GM18868 (cell line): ENCODE results near the gene DDX31.
"Not testable (repeated sequence)": the region's sequence is repeated elsewhere in the genome, so short reads cannot be mapped to it uniquely, and the experiment has no call there.

ENCODE experiments used
- ATAC-seq: cut with Tn5 transposase; IDR thresholded peaks from one replicate; pipeline ENCODE4 v1.9.1; 2021; ENCODE audit warnings: mild to moderate bottlenecking, moderate library complexity; ENCODE audit not compliant: unreplicated experiment

DDX31 gene

DNA sequence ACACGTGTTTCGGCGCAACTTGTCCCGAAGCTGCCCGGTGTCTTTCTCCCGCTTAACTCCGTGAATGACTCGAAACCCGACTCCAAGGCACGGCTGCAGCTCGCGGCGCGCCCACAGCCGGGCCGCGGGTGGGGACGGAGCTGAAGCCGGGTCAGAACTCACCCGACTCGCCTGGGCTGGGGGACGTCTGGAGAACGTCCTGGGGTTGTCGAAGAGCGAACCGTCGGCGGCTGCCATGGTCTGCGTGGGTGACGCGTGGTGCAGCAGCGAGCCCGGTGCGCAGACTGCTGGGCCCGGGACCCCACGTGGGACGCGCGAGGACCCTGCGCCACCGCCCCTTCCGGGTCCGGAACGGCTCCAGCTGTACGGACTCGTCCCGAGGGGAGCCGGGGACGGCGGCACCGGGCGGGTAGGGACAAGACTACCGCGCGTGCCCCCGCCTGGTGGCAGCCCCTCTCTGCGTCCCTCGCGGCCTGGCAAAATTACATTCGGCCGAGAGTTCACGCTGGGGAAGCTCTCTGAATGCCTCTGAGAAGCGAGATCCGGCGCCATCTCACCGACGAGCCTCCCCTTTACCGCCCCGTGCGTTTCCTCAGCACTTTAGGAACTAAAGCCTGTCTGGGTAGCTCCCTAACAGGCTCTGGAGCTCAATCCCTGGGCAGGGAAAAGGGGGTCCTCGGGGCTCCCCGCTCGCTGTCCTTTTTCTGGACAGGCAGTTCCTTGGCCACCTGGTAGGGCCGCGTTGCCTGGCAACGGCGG lies at the start of gene DDX31:
Gene DDX31 (minus strand): TSS at position 286 of the 759 bp plus-strand sequence. CDS start 49 bp downstream, at position 237.
- ATAC-seq, result peak; percentile 79

DNA sequence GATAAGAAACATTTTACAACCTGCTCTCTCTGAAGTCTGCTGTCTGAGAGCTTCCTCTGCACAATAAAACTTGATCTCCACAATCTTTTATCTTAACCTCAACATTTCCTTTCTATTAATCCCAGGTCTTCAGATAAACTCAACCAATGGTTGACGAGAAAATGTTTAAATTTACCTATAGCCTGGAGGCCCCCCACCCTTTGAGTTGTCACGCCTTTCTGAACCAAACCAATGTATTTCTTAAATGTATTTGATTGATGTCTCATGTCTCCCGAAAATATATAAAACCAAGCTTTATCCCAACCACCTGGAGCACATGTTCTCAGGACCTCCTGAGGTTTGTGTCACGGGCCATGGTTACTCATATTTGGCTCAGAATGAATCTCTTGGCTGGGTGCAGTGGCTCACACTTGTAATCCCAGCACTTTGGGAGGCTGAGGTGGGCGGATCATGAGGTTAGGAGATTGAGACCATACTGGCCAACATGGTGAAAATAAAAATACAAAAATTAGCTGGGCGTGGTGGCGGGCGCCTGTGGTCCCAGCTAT lies 48.7 kb upstream of the DDX31 start:
- ATAC-seq, result not testable (repeated sequence)

DNA sequence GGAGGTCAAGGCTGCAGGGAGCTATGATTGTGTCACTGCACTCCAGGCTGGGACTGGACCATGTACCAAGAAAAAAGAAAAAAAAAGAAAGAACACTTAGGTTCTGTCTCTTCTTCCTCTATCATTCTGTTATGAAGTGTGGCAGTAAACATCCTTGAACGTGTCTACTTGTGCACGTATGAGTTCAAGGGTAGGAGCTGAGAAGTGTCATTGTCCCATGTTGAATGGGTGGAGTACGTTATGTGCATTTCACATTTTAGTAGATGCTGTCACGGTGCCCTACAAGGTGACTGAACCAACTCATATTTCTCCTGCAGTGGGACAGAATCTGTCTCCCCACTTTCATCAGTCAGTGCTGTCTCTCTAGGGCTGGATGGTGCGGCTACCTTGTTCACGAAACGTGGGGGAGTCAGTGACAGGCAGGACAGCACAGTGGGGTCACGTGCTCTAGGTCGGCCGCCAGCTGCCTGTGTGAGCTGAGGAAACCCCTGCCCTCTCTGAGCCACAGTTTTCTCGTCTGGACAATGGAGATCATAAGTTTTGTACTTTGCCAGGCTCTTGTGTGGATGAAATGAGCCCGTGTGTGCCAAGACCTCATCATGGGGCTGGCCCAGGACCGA lies 47.7 kb upstream of the DDX31 start:
- ATAC-seq, result no peak

DNA sequence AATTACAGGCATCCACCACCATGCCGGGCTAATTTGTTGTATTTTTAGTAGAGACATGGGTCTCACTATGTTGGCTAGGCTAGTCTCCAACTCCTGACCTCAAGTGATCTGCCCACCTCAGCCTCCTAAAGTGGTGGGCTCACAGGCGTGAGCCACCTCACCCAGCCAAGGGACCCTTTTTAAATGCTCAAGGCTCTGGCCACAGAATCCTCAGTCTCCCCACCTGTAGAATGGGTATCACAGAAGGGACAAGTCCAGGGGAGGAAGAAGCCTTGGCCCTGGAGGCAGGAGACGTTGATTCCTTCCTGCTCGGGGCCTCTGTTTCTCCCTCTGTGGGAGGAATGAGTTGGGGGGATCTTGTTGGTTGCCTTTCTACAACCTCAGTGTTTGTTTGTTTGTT lies 46.2 kb upstream of the DDX31 start:
- no peak for ATAC-seq

DNA sequence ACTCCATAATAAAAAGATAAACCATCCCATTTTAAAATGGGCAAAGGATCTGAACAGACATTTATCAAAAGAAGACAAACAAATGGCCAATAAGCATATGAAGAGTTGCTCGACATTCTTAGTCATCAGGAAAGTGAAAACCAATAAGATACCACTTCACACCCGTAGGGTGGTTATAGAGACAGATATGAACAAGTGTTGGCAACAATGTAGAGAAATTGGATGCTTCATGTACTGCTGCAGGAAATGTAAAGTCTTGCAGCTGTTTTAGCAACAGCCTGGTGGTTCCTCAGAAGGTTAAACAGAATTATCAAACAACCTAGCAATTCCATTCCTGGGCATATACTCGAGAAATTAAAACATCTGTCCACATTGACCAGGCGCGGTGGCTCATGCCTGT lies 43.0 kb upstream of the DDX31 start:
- no peak for ATAC-seq

DNA sequence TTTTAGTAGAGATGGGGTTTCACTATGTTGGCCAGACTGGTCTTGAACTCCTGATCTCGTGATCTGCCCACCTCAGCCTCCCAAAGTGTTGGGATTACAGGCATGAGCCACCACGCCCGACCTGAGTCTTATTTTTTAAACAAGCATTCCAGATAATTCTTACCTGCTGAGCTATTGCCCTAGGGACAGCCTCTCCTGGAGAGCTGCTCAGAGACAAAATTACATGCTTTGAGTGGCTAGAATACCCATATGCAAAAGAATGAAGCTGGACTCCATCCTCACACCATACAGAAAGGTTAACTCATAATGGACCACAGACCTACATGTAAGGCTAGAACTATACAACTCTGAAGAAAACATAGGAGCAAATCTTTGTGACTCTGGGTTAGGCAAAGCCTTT lies 42.1 kb upstream of the DDX31 start:
- ATAC-seq, result no peak

DNA sequence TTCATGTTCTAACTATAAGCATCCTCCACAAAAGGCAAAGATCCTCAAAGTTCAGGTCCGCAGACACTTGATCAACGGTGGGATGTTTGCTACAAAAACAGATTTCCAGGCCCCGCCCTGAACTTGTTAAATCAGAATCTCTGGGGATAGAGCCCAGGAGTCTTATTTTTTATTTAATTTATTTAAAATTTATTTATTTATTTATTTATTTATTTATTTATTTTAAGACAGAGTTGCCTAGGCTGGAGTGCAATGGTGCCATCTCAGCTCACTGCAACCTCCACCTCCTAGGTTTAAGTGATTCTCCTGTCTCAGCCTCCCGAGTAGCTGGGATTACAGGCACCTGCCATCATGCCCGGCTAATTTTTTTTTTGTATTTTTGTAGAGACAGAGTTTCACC lies 41.4 kb upstream of the DDX31 start:
- ATAC-seq, result not testable (repeated sequence)

DNA sequence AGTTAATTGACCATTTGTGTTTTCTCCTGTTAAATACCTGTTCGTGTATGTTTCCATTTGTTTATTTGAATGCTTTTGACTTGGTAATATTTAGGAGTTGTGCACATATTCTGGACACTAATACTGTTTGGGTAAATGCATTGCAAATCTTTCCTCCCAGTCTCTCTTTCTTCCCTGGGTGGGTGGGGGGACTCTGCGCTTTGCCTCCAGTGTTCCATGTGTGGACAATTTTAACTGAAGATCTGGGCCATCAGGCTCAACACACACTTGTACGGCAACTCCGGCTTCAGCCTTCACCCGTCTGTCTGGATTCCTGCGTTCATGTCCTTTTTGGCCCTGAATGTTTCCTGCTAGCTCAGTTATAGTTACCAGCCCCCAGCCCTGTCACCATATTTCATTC lies 40.5 kb upstream of the DDX31 start:
- no peak for ATAC-seq

DNA sequence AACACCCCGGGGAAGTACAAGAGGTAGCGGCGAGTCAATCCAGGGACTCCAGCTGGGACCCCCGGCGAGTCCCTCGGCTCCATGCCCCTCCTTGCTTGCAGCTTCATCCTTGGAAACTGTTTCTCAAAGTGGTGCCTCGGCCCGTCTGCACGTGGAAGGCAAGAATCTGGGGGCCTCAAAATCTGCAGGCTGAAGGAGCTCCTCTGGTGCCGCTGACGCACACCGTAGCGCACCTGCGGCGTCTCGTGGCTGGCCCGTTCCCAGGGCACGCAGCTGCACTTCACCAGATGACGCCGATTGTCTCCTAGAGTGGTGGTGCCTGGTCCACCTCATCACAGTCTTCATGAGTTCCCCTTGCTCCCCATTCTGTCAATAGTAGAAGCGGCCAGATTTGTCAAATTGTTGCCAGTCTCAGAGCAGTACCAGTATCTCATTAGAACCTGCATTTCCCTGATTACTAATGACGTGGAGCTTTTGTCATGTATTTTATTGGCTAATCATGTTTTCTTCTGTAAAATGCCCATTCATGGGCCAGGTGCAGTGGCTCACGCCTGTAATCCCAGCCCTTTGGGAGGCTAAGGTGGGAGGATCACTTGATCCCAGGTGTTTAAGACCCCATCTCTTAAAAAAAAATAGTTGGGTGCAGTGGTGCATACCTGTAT lies 39.1 kb upstream of the DDX31 start:
- no peak for ATAC-seq

DNA sequence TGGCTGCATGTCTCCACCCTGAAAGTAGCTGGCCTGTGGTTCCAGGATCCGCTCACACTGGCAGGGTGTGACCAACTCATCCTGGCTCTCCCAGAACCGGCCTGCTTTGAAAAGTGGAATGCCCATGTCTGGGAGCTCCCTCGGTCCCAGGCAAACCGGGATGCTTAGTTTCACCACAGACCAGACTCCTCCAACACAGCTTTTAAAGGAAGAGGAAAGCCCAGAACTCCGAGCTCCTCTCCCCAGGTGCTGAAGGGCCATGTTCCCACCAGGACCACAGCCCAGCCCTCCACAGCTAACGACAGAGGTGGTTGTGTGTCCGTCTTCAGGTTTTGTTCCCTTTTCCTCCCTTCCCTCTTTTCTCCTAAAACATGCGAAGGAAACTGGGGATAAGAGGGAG lies 38.5 kb upstream of the DDX31 start:
- no peak for ATAC-seq

DNA sequence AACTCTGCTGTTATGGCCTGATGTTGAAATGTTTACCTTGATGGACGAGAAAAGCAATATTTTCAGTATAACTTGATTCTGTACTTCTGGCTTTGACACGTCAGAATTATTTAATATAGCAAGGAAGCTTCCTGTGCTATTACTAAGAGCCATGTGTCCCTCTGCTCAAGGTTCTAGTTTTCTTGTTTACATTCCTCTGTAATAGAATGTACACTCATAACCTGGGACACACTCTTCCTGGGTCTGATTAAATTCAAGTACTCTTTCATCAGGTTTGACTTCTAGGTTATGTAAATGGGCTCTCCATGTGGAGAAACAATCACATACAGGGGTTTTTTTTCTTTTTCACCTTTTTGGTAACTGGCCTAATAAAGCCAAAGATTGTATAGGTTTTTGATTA lies 33.6 kb upstream of the DDX31 start:
- ATAC-seq, result no peak

DNA sequence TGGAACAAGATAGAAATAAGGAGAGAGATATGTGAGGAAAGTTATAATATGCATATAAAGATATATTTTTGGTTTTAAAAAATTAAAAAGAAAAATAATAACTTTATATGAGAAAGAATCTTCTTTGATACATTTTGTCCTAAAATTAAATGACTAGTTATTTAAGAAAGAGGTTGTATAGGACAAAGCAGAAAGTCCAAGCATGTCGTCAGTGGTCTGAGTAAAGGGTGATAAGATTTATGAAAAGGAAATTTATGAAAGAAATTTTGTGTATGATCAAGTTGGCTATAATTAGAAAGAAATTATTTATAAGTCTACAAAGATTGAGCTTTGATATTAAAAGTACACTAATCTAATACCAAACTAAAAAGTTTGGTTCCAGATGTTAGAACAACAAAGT lies 32.5 kb upstream of the DDX31 start:
- no peak for ATAC-seq

DNA sequence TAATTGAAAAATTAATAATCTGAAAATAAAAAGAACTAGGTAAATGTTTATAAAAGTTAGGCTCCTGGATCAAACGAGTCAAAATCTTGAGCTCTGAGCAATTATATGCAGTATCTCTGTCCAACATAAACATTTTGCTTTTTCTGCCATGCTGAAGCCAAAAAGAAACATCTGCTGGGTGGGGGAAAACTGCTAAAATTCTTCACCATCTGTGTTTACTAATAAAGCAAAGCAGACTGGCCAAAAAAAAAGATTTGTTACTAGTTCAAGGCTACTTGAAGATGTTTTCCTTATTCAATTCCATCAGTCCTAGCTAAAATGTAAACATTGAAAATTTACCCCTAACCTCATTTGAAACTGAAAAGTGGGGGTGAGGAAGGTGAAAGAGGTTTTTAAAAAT lies 30.2 kb upstream of the DDX31 start:
- no peak for ATAC-seq

DNA sequence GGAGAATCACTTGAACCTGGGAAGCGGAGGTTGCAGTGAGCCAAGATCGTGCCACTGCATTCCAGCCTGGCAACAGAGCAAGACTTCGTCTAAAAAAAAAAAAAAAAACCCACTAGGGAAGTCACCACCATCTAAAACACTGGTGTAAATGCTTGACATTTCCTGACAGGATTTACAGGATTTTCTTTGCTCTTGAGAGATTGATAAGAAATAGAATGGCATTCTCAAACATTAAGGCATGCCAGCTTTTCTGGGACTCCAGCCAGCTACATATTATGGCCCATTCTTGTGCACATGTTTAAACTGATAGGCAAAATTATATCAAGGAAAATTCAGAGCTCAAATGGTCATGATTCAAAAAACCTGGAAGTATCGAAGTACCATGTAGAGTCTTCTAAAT lies 29.2 kb upstream of the DDX31 start:
- no peak for ATAC-seq

DNA sequence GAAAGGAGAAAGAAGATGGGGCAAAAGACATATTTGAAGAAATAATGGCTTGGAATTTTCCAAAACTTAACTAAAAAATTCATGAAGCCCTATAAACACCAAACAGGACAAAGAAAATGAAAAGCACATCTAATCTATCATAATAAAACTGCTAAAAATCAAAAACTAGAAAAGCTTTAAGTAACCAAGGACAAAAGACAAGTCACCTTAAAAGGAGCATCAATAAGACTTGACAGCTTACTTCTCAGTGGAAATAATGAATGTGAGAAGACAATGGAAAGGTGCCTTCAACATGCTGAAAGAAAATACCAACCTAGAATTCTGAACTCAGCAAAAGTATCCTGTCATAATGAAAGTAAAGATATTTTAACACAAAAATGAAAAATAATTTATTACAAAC lies 27.4 kb upstream of the DDX31 start:
- ATAC-seq, result no peak

DNA sequence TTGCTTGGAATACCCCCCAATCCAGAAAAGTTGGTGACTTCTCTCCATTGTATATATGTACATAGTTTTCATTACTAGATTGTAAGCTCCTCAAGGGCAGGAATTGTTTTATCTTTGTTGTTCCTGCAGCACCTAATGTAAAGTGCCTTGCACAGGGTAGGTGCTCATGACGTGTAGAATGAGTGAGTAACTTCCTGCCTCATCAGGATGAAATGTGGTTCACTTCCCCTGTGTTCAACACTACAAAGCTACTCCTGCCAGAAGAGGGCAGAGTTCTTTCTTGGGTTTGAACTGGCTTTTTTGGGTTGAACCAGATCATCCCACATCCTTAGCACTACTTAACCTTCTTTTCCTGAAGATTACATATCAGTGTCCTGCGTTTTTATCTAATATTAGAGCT lies 24.4 kb upstream of the DDX31 start:
- no peak for ATAC-seq

DNA sequence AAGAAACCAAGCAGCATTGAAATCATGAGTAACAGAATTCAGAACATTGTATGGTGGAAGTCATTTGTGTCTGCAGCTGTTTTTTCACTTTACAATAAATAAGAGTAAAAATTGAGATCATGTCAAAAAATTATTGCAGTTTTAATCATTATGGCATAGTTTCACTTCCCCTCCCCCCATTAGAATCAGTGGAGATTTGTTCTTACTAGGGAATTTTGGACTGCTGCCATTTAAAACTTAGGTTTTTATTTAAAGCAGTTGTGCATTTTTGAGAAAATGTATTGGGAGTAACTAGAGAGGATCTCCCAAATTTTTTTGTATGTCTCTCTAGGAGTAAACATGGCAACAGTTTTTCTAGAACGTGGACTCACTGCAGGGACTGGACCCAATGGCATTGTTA lies 20.9 kb upstream of the DDX31 start:
- ATAC-seq, result no peak

DNA sequence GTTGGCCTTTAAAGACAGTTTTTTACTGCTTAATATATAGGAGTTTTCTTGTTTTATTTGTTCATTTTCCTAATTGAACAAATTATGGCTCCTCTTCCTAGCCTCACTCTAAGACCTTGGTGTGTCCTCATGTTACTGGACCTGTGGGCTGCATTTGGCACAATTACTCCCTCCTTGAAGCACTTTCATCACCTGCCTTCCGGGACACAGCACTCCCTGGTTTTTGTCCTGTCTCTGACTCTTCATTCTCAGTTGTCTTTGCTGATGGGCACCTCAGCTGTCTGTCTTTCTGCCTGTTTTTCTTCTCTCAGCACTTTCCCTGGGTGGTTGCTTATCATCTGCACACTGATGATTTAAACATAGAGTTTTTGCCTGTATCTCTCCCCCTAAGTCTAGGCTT lies 14.1 kb upstream of the DDX31 start:
- no peak for ATAC-seq

DNA sequence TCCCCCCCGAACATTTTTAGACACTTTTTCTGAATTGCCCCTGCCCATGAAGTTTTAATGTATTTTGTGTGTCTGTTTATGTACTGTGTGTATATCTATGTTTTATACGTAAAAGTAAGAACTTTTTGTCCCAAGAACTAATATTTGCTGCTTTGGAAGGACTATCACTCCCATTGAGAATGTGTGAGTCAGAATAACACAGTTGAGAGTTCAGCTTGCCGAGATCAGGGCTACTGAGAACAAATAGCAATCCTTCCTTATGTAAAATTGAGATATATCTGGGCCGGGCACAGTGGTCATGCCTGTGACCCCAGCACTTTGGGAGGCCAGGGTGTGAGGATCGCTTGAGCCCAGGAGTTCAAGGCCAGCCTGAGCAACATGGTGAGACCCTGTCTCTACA lies 11.8 kb upstream of the DDX31 start:
- no peak for ATAC-seq

DNA sequence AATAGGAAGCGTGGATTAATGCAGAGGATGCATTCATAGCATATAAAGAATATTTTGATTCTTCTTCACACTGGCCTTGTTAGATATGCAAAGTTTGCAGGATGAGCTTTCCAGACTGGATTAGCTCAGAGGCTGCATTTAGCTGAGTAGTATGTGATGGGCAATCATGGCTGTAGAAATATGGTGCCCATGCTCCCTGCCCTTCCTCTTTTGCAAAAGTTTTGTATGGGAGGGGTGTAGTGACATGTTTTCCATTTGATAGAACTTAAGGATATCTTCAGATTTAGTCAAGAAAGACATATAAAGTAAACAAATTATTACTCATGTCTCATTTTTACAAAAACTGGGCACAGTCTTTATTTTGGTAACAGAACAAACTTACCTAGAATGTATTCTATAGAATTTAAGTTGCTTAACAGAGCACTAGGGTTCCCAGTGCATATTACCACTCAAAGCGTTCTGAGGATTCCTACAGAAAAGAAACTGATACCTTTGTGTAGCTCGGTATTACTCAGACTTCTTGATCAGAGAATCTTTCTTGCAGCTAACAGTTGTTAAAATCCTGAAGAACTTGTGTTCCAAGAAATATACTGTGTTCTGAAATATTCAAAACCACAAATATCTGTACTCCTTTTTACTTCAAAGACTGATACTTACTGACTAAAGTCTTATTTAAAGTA lies 10.3 kb upstream of the DDX31 start:
- ATAC-seq, result no peak

DNA sequence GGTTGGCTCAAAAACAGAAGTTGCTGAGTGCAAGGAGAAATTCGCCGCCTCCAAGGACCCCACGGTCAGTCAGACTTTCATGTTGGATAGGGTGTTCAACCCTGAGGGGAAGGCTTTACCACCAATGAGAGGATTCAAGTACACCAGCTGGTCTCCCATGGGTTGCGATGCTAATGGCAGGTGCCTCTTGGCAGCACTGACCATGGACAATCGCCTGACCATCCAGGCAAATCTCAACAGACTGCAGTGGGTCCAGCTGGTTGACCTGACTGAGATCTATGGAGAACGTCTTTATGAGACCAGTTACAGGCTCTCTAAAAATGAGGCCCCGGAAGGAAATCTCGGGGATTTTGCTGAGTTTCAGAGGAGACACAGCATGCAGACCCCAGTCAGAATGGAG lies 8.2 kb upstream of the DDX31 start:
- no peak for ATAC-seq
